Brain pericyte (primary cell): ENCODE measurements around the gene PDHX.

Experiments
- DNase-seq: peaks from one replicate; pipeline ENCODE4 v3.0.0-alpha.2; 2012; ENCODE audit warnings: low read depth, low spot score

Gene PDHX

GRCh38 chr11:34988294-34989255 lies 72.2 kb downstream of the PDHX start:
- DNase-seq = no peak

GRCh38 chr11:34990916-34991315 lies 74.5 kb downstream of the PDHX start:
- no peak for DNase-seq

GRCh38 chr11:34994854-34995253 lies 78.4 kb downstream of the PDHX start:
- no peak for DNase-seq

- DNase-seq = no peak
Measured at GRCh38 chr11:34996958-34997357, 80.5 kb downstream of the PDHX start.

GRCh38 chr11:34997952-34998528 lies 81.6 kb downstream of the PDHX start:
- no peak for DNase-seq

- no peak for DNase-seq
Measured at GRCh38 chr11:34999453-34999852, 83.0 kb downstream of the PDHX start.

GRCh38 chr11:35003186-35003585 lies 86.8 kb downstream of the PDHX start:
- DNase-seq = no peak

GRCh38 chr11:35003658-35004057 lies 87.2 kb downstream of the PDHX start:
- no peak for DNase-seq

GRCh38 chr11:35005141-35005780 lies 88.8 kb downstream of the PDHX start:
- DNase-seq = no peak

GRCh38 chr11:35006389-35007128 lies 90.1 kb downstream of the PDHX start:
- no peak for DNase-seq

- DNase-seq = no peak
Measured at GRCh38 chr11:35007277-35007676, 90.9 kb downstream of the PDHX start.

- DNase-seq = no peak
Measured at GRCh38 chr11:35009191-35009943, 92.9 kb downstream of the PDHX start.

GRCh38 chr11:35009944-35010342 lies 93.5 kb downstream of the PDHX start:
- no peak for DNase-seq

GRCh38 chr11:35010654-35011053 lies 94.2 kb downstream of the PDHX start:
- no peak for DNase-seq

- DNase-seq = no peak
Measured at GRCh38 chr11:35011389-35011788, 95.0 kb downstream of the PDHX start.

- no peak for DNase-seq
Measured at GRCh38 chr11:35011944-35012343, 95.5 kb downstream of the PDHX start.

- DNase-seq = no peak
Measured at GRCh38 chr11:35012467-35013191, 96.2 kb downstream of the PDHX start.

- no peak for DNase-seq
Measured at GRCh38 chr11:35013514-35014233, 97.3 kb downstream of the PDHX start.

- DNase-seq = peak; percentile 71
Measured at GRCh38 chr11:35014346-35014745, 97.9 kb downstream of the PDHX start.
